ENCODE results near the gene CALHM2. TPM values are rescaled to one million over a fixed set of nuclear protein-coding genes. Genes with fewer than 3 reads are reported as not detected.
"Not testable (repeated sequence)": the region's sequence is repeated elsewhere in the genome, so short reads cannot be mapped to it uniquely, and the experiment has no call there.

Gene CALHM2
- polyA plus RNA-seq, 2 of the 4 experiments (the other 2 are of a cell fraction): 2.5 to 2.6 TPM

DNA sequence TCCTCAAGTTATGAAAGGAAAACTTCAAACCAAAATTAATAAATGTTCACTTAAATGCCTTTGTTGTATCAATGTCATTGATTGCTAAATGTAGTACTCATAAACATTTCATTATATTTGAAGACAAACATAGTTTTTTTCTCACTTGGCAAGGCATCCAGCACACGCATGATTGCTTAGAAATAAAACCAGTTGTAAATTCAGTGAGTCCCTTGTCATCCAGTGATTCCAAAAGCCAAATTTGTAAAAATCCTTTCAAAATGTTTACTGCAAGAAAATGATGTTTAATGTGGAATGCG lies 35.2 kb upstream of the CALHM2 start:
- POLR2A ChIA-PET: no interaction called here

DNA sequence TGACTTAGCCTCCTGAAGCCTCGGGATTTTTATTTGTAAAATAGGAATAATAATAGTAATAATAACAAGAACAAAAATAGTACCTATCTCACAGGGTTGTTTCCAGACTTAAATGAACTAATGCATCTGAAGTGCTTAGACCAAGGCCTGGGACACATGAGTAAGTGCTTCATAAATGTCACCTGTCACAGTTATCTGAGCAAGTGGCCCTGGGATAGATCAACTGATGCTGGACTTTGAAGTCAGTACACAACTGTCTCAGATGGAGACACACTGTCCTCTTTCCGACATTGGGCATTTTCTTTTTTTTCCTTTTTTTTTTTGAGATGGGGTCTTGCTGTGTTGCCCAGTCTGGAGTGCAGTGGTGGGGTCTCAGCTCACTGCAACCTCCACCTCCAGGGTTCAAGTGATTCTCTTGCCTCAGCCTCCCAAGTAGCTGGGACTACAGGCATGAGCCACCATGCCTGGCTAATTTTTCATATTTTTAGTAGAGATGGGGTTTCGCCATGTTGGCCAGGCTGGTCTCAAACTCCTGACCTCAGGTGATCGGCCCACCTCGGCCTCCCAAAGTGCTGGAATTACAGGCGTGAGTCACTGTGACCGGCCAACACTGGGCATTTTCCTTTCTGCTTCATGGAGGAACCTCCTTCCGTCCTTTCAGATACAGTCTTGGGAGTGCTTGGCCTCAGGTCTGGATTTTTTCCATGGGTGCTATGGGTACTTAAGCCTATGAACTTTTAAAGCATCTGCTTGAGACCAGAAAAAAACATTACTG lies 34.7 kb upstream of the CALHM2 start:
- POLR2A ChIA-PET: interaction anchor here (0.6 kb wide), 1 partner anchor 86 kb away, joined by 3 read pairs; no protein-coding TSS in a partner anchor
- CTCF ChIA-PET: interaction anchor here (0.6 to 5.0 kb wide), 22 partner anchors 7 to 569 kb away, joined by 3 to 51 read pairs (median 6); partner anchors contain the start of genes CALHM2, CNNM2 and NEURL1
- H3K9me3 ChIP-seq; H3K27ac ChIP-seq; DNase-seq (ENCODE audit: low read depth in 1 of 2, low spot score in 1 of 2); H3K4me1 ChIP-seq; H3K4me2 ChIP-seq; ATAC-seq; FAIRE-seq; H3K4me3 ChIP-seq: not testable (repeated sequence)
- WGBS (ENCODE audit: missing lambda C conversion rate): 60% methylated on average over 8 of the region's 8 CpGs

More for the DNA sequence above, 35.2 kb upstream of the CALHM2 start:
- DNase-seq (ENCODE audit: low read depth in 1 of 2, low spot score in 1 of 2) (no peak), ATAC-seq (no peak), FAIRE-seq (no peak)
- no peak for TF ChIP-seq KDM5A (IDR thresholded peaks at IDR 0.05)
- no peak for TF ChIP-seq TP53 (CRISPR knock-in tag; IDR thresholded peaks at IDR 0.05)
- no peak for TF ChIP-seq NFE2L2 (conservative IDR thresholded peaks at IDR 0.05; ENCODE audit: low read length)
- Histone ChIP-seq H3K9me3 (no peaks in the 10 kb centered on the region), H3K4me1 (peaks cover 7% of the 10 kb centered on the region), H3K27ac (no peak overlapping the region), H3K4me3 (no peak overlapping the region), H3K4me2 (no peak overlapping the region)
- CTCF ChIA-PET: interaction anchor here (1.6 to 5.0 kb wide), 4 partner anchors 13 to 94 kb away, joined by 3 to 51 read pairs (median 16); no protein-coding TSS in a partner anchor
- whole genome bisulfite sequencing (ENCODE audit: missing lambda C conversion rate): 88% methylated on average over 2 of the region's 2 CpGs

GRCh38 chr10:103481974-103482531 lies 29.9 kb upstream of the CALHM2 start:
- DNase-seq (ENCODE audit: low read depth in 1 of 2, low spot score in 1 of 2) (peak; percentile 78 to 88), FAIRE-seq (peak; percentile 7), ATAC-seq (peak; percentile 76 to 82)
- TF ChIP-seq, protein P1, sequence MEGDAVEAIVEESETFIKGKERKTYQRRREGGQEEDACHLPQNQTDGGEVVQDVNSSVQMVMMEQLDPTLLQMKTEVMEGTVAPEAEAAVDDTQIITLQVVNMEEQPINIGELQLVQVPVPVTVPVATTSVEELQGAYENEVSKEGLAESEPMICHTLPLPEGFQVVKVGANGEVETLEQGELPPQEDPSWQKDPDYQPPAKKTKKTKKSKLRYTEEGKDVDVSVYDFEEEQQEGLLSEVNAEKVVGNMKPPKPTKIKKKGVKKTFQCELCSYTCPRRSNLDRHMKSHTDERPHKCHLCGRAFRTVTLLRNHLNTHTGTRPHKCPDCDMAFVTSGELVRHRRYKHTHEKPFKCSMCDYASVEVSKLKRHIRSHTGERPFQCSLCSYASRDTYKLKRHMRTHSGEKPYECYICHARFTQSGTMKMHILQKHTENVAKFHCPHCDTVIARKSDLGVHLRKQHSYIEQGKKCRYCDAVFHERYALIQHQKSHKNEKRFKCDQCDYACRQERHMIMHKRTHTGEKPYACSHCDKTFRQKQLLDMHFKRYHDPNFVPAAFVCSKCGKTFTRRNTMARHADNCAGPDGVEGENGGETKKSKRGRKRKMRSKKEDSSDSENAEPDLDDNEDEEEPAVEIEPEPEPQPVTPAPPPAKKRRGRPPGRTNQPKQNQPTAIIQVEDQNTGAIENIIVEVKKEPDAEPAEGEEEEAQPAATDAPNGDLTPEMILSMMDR (IDR thresholded peaks at IDR 0.05): peak; percentile 68
- TF ChIP-seq TFCP2L1 (CRISPR knock-in tag; IDR thresholded peaks at IDR 0.05) (no peak), RAD21 (conservative IDR thresholded peaks at IDR 0.05 in 1 of 2, IDR thresholded peaks at IDR 0.05 in 1 of 2) (peak; percentile 41 to 54; a peak in 4 of 5 replicates), SMC3 (IDR thresholded peaks at IDR 0.05) (peak; percentile 52)
- H3K9me3 ChIP-seq: no peaks in the 10 kb centered on the region
- H3K4me3 ChIP-seq: no peak overlapping the region
- H3K4me1 ChIP-seq: peaks cover 19% of the 10 kb centered on the region
- WGBS (ENCODE audit: missing lambda C conversion rate): 43% methylated on average over 10 of the region's 12 CpGs
- no peak overlapping the region for H3K27ac ChIP-seq
- ChIA-PET POLR2A (no interaction called here), CTCF (interaction anchor here (0.8 to 1.3 kb wide), 7 partner anchors 10 to 82 kb away, joined by 3 to 6 read pairs (median 3); partner anchors contain the start of gene CALHM2)
- H3K4me2 ChIP-seq: no peak overlapping the region

GRCh38 chr10:103480521-103480920 lies 28.4 kb upstream of the CALHM2 start:
- Histone ChIP-seq H3K27ac (no peak overlapping the region), H3K4me3 (no peak overlapping the region), H3K4me1 (peaks cover 19% of the 10 kb centered on the region), H3K9me3 (no peaks in the 10 kb centered on the region), H3K4me2 (no peak overlapping the region)
- POLR2A ChIA-PET: no interaction called here
- TF ChIP-seq MYC (IDR thresholded peaks at IDR 0.05; ENCODE audit: borderline replicate concordance, low read length) (no peak), MAX (IDR thresholded peaks at IDR 0.05) (no peak), CEBPB (IDR thresholded peaks at IDR 0.05) (no peak), NR3C1 (IDR thresholded peaks at IDR 0.05) (no peak), TP53 (CRISPR knock-in tag; IDR thresholded peaks at IDR 0.05) (no peak), SMC3 (IDR thresholded peaks at IDR 0.05) (no peak), HDAC2 (IDR thresholded peaks at IDR 0.05) (no peak), EP300 (IDR thresholded peaks at IDR 0.05) (no peak), JUNB (IDR thresholded peaks at IDR 0.05) (no peak), KDM5A (IDR thresholded peaks at IDR 0.05) (no peak), CBX2 (IDR thresholded peaks at IDR 0.05; ENCODE audit: borderline replicate concordance, low read depth) (no peak), SREBF2 (IDR thresholded peaks at IDR 0.05) (no peak), GATA3 (IDR thresholded peaks at IDR 0.05; ENCODE audit: borderline replicate concordance) (no peak), BCL3 (IDR thresholded peaks at IDR 0.05) (no peak), HOXB13 (CRISPR knock-in tag; IDR thresholded peaks at IDR 0.05; ENCODE audit: low read depth) (no peak), ZFP36 (IDR thresholded peaks at IDR 0.05; ENCODE audit: borderline replicate concordance, partially characterized antibody) (no peak)
- TF ChIP-seq, protein P2, sequence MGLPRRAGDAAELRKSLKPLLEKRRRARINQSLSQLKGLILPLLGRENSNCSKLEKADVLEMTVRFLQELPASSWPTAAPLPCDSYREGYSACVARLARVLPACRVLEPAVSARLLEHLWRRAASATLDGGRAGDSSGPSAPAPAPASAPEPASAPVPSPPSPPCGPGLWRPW (IDR thresholded peaks at IDR 0.05): no peak
- CTCF ChIA-PET: interaction anchor here (0.5 to 1.4 kb wide), 9 partner anchors 10 to 147 kb away, joined by 3 to 4 read pairs (median 4); partner anchors contain the start of gene NEURL1
- FAIRE-seq (no peak), ATAC-seq (no peak), DNase-seq (ENCODE audit: low read depth in 1 of 2, low spot score in 1 of 2) (no peak)
- 54% methylated on average over 5 of the region's 5 CpGs for WGBS (ENCODE audit: missing lambda C conversion rate)
